Retinal pigment epithelial cell (primary cell): Measurements from ENCODE around the gene ZNF385A.

Experiments
- DNase-seq: peaks from one replicate; pipeline ENCODE4 v3.0.0-alpha.2; 2010; ENCODE audit warnings: low read depth
- H3K4me3 ChIP-seq: 2 replicates; pipeline ENCODE4 v1.5.1; 2011; ENCODE audit warnings: mild to moderate bottlenecking, low read length, control low read depth, moderate library complexity
- CTCF ChIP-seq: conservative IDR thresholded peaks from 2 replicates; pipeline ENCODE4 v1.5.1; 2011; ENCODE audit warnings: low read depth, low read length, control low read depth, inconsistent platforms

Gene ZNF385A

GRCh38 chr12:54352891-54353874 is 31.4 kb downstream of the ZNF385A start:
- no peak for DNase-seq
- TF ChIP-seq CTCF: no peak
- no peak overlapping the region for H3K4me3 ChIP-seq

- no peak for DNase-seq
- peak overlapping the region; percentile 41 for H3K4me3 ChIP-seq
- no peak for TF ChIP-seq CTCF
Observed at GRCh38 chr12:54352022-54352531, 32.5 kb downstream of the ZNF385A start.

- no peak for DNase-seq
- H3K4me3 ChIP-seq: no peak overlapping the region
- no peak for TF ChIP-seq CTCF
Observed at GRCh38 chr12:54351341-54351740, 33.2 kb downstream of the ZNF385A start.

GRCh38 chr12:54350743-54351142 is 33.8 kb downstream of the ZNF385A start:
- TF ChIP-seq CTCF: no peak
- no peak overlapping the region for H3K4me3 ChIP-seq
- no peak for DNase-seq

GRCh38 chr12:54349679-54350078 is 34.9 kb downstream of the ZNF385A start:
- DNase-seq: no peak
- TF ChIP-seq CTCF: no peak
- no peak overlapping the region for H3K4me3 ChIP-seq

- H3K4me3 ChIP-seq: no peak overlapping the region
- no peak for TF ChIP-seq CTCF
- DNase-seq: no peak
Observed at GRCh38 chr12:54349036-54349435, 35.5 kb downstream of the ZNF385A start.
